NCI-H526 treated with DMSO at 0.1 percent for 48 hours (cell line): ENCODE measurements around the gene NAGPA.

Source experiments
- DNase-seq: peaks from one replicate; lab custom pipeline; 2025; lab: John Stamatoyannopoulos, UW

The NAGPA gene

DNA sequence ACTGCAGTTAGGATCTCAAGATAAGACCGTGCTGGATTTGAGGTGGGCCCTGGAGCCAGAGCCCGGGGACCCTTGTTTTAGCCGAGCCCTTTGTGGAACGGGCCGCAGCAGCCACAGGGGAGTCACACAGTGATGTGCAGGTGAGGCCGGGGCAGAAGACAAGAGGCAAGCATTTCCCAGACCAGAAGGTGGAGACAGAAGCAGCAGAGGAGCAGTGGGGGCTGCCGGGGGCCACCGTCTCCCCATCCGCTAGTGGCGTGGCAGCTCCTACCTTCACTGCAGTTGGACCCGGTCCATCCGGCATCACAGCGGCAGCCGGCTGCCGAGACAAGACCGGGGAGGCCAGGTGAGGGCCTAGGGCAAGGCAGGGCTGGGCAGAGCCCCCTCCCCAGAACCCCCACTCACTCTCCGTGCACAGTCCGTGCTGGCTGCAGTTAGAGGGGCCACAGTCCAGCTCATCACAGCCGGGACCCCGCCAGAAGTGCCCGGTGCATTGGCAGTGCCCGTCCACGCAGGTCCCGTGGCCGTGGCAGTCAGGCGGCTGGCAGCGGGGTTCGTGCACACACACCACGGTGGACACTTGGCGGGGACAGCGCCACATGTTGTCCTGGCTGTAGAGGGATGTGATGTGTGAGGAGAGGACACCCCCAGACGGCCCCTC is 6.0 kb downstream of the NAGPA start:
- no peak for DNase-seq

DNA sequence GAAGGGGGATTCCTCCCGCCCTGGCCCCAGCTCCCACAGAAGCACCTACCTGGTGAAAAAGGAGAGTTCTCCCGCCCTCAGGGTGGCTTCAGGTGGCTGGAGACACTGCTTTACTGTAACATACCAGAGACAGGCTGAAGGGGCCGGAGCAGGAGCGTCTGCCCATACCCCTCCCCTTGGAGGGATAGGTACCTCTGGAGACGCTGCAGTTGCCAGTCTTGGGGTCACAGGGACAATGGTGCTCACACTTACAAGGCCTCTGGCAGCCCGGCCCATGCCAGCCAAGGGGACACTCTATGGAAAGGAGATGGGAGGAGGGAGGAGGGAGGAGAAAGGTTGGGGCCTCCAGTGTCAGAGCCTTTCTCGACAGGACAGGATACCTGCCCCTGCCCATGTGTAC is 6.6 kb downstream of the NAGPA start:
- DNase-seq: no peak

DNA sequence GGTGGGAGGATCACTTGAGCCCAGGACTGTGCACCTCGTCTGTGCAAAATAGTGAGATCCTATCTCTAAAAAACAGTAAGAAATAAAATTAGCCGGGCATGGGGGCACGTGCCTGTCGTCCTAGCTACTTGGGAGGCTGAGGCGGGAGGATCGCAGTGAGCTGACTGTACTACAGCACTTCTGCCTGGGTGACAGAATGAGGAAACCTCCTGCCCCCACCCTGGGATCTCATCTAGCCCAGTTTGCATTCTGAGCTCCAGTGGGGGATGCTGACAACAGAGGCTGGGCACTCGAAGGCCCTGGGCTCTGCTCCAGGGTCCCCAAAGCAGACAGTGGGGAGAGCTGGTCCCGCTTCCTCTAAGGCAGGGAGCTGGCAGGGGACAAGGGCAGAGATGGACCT is 7.1 kb downstream of the NAGPA start:
- no peak for DNase-seq

DNA sequence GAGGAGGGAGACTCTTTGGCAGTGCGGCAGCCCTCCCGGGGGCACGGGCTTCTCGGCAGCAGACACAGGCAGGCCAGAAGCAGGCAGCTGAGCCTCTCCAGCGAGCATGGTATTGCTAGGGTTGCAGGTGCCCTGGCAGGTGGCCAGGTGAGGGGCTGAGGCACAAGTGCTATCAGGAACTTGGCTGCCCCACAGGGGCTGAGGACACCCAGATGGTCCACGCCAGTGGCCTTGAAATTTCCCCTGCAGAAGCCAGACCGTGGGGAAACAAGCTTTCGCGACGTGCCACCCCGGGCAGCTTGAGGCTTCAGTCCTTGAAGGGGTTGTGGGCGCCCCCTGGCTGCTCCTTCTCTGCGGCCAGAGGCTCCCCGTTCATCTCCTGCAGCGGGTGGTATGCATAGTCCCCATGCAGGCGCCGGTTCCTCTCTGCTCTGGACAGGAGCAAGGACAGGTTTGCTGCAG is 8.5 kb downstream of the NAGPA start:
- peak; percentile 30 for DNase-seq

DNA sequence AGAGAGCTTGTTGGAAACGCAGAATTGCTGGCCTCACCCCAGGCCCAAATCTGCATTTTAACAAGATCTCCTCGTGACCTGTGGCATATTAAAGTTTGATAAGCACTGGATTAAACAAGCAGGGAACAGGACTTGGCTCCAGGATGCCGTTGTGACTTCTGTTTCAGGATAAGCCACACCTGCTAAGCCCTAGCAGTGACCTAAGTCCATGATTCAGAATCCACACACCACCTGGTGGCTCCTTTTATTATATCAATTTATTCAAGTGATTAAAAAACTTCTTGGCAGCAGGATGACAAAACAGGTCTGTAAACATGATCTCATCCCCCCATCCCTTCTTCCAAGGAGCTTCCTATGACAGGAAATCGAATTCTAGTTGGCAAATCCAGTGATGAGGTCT is 9.1 kb downstream of the NAGPA start:
- DNase-seq: no peak

DNA sequence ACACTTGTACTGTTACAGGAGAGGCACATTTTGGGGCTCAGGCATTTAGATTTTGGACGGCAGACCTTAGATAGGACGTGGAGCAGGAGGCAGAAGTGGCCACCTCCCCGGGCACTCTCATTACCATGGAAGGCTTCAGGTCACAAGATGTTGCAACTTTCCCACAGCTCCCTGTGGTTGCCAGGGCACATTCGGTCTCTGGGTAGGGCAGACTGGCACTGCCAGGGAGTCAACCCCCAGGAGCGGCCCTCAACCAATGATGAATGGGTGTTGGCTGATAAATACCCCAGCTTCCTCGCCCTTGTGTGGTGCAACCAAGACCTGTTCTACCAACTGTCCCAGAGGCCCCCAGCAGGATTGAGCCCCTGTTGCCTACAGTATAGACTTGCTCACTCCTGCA is 11.2 kb downstream of the NAGPA start:
- no peak for DNase-seq

DNA sequence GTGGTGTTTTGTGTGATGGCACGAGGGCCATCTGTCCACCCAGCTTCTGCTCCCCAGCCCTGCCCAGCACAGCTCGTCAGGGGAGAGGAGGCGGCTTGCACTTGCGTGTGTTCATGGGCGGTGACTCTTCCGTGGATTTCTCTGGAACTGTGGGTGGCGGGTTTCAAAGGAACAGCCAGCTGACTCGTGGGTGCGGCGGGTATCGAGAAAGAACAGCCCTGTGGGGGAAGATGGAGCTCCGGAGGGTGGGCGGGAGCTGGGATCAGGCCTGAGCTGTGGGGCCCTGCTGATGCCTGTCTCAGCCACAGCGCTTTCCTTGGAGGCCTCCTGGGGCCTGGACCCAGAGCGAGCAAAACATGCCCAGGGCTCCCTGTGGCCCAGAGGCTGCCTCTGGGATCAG is 13.2 kb downstream of the NAGPA start:
- no peak for DNase-seq

DNA sequence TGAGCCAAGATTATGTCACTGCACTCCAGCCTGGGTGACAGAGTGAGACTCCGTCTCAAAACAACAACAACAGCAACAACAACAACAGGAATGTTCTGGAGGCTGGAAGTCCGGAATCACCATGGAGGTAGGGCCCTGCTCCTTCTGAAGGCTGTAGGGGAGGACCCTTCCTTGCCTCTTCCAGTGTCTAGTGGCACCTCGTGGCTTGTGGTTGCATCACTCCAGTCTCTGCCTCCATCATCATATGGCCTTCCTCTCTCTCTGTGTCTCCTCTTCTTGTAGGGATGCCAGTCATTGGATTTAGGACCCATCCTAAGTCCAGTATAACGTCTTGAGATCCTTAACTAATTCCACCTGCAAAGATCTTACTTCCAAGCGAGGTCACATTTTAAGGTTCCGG is 14.0 kb downstream of the NAGPA start:
- no peak for DNase-seq

DNA sequence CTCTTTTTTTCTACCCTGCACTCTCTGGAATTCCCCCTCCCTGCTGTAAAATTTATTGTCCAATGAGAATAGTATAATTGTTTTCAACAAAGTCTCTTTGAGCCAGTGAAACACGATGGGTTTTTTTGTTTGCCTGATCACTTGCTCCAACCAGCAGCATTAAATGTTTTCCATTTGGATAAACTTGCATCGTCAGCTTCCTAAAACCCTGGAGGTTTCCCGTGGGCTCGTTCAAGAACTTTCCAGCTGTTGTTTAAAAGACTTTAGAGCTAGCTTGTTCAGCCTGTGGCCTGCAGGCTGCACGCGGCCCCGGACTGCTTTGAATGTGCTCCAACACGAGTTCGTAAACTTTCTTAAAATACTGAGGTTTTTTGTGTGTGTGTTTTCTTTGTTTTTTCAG is 14.9 kb downstream of the NAGPA start:
- no peak for DNase-seq

DNA sequence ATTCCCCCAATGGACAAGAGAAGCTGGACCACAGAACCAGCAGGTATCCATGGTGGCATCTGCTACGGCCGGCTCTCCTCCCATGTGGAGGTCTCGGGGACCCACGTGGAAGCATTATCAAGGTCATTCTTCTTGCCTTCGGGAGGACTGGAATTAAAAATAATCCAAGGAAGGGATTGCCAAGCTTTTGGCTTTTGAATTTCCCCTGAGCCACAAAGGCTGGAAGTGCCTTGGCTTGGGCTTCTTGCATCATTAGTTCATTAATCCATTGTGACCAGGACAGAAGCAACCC is 16.1 kb downstream of the NAGPA start:
- no peak for DNase-seq

DNA sequence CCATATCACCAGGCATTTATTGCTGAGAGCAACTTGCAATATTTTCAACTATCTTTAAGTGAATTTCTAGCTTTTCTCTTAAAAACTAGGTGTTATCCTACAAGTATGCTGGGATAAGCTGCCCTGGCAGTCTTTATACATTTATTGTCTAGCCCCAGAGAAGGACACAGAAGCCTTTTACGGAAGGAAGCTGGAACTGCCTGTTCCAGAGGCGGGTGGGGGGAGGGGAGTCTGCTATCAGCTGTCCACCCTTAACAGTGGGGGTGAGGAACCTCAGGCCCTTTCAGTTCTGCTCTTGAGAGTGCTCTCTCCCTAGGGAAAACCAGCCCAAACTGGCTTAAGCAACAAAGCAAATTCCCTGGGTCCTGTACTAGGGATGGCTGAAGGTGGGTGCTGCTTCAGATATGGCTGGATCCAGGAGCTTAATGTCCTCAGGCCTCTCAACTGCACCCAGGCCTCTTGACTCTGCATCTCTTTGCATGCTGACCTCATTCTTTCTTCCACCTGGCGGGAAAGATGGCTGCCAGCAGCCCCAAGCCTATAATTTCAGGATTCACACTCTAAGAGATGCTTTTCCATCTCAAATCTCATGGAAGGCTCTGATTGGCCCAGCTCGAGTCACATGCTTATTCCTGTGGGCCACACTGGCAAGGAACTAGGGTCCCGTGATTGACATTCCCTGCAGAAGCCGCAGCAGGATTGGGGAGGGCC is 16.6 kb downstream of the NAGPA start:
- no peak for DNase-seq

DNA sequence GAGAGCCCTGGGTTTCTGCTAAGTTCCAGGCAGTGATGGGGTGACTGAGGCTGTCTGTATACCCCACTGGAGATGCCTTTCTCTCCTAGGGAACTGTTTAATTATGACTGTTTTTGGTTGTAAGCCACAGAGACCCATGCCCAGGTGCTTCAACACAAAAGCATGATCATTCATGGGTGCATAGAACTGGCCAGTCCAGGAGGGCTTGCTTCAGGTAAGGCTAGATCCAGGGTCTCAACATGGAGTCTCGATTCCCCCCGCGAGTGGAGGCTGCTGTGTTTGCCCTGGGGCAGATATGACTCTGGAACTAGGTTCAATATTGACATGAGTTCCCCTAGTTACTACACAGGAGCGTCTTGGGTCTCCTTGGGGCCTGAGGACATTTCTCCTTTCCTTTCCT is 17.8 kb downstream of the NAGPA start:
- DNase-seq: no peak

DNA sequence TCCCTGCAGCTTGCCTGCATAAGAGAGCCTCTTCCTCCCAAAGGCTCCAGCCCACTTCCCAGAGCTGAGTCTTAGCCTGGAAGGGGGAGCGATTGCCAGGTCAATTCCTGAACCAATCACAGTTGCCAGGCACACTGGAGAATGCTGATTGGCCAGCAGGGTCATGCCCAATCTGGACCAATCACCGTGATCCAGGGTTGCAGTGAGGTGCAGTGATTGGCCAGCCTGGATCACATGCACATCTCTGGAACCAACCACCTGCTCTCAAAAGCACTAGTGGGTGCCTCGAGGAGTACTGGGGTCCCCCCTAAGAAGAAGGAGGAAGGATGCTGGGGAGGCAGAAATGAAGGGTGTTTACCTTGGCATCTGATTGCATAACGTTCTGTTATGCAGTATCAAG is 18.4 kb downstream of the NAGPA start:
- DNase-seq: no peak

DNA sequence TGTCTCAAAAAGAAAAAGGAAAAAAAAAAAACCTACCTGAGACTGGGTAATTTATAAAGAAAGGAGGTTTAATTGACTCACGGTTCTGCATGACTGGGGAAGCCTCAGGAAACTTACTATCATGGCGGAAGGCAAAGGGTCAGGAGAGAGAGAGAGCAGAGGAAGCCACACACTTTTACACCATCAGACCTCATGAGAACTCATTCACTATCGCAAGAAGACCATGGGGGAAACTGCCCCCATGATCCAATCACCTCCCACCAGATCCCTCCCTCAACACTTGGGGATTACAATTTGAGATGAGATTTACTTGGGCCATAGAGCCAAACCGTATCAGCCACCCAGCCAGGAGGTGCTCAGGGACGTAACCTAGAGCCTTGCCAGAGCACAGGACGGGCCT is 20.8 kb downstream of the NAGPA start:
- no peak for DNase-seq

DNA sequence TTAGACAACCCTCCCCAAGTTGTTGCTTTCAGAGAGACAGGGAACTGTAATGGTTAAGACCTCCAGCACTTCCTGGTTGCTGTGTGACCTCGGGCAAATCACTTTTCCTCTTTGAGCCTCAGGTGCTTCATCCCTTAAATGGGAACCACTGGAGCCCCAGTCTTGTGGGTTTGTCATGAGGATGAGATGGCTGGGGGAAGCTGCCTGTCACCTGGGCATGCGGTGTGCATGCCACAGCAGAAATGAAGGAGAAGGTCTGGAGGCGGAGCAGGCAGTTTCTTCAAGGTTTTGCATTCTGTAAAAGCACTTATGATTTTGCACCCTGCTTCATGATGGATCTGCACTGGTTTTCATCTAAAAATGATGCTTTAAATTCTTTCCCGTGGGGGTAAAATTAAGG is 22.1 kb downstream of the NAGPA start:
- no peak for DNase-seq

DNA sequence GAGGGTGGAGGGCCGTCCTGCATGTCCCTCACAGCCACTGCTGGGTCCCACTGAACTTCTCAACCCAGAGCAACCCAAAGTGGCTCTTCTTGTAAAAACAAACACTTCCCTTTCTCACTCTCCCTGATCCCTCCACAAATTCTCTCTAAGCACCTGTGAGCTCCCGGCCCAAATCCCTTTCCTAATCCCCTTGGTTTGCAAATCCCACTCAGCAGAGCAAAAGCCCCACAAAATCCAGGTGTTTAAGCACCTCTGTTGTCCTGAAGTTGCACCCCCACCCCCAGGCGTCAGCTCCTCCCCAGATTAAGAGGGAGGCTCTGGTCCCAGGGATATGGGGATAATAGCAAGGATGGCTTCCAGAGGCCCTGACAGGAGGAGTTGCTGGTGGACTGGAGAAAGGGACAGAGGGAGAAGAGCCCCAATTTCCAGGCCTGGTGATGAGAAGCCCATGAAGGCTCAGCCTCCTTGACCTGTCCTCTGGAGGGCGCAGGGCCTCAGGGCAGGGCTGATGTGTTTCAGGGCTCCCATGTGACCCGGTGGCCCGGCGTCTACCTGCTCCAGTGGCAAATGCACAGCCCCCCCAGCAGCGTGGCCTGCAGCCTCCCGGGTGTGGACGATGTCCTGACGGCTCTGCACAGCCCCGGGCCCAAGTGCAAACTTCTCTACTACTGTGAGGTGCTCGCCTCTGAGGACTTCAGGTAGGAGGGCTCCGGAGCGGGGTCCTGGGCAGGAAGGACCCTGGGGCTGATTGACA is 23.0 kb downstream of the NAGPA start:
- DNase-seq: no peak

DNA sequence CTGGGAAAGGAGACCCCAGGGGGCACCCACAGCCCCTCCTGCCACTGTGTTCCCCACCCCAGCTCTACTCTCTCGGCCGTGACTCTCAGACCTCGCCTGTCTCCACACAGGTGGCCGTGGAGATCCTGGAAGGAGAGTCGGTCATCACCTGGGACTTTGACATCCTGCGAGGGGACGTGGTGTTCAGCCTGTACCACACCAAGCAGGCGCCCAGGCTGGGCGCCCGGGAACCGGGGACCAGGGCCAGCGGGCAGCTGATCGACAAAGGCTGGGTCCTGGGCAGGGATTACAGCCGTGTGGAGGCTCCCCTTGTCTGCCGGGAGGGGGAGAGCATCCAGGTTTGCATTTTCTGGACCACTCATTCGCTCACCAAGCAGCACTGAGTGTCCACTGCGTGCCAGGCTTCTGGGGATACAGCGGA is 25.4 kb downstream of the NAGPA start:
- DNase-seq: no peak

DNA sequence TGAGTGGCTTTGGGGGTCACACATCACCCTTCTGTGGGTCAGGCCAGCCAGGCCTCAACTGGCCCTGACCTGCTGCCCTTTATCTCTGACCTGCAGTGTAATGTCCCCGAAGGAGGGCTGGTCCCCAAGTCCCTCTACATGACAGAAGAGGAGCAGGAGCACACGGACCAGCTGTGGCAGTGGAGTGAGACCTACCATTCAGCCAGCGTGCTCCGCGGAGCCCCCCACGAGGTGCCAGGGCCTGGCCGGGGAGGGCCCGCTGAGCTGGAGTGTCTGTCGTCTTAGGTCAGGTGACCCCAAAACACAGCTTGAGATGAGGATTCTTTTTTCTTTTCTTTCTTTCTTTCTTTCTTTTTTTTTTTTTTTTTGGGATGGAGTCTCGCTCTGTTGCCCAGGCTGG is 26.5 kb downstream of the NAGPA start:
- no peak for DNase-seq

DNA sequence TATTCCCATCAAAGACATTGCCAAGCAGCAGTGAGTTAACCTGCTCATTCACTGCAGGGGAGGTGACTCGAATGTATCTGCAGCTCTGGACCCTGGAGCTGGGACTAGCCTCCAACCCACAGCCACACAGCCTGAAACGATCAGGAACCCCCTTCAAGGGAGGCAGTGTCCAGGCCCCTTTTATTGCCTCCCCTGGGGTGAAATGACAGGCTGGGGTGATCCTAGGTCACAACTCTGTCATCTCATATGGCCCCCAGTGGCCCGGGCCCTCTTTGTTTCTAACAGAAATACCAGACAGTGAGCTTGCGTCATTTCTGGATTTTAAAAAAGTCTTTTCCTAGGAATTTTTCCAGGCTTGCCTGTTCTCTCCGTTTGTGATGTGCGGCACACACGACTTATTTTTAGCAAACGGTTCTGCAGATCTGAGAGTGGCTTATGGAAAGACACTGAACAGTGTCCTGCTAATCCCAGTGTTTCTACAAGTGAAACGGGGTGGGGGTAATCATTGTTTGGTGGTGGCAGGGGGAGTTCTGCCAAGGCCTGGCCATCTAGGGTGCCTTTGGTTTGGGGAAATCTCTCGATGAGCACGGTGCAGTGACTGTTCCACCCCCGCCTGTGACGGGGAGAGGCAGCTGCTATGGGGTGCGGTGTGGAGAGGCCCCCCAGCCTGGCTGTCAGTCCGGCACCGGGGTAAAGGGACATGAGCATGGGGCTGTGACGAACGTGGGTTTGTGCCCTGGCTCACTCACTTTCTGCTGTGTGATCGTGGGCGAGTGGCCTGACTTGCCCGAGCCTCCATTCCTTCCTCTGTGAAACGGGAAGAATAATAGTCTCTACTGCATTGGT is 27.2 kb downstream of the NAGPA start:
- DNase-seq: no peak

DNA sequence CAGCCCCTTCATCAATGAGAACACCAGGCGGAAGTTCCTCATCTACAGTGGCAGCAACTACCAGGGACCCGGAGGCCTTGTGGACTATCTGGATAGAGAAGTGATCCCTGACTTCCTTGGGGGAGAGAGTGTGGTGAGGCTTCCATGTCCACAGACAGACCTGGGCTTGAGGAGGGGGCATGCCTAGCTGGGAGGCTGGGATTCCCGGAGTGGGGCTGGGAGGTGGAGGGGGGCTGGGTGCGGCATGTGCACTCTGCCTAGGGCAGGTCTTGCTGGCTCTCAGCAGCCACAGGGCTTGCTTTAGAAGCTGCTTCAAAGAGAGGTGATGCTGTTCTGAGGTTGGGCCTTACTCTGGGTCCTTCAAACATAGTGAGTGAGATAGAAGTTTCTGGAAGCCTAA is 27.8 kb downstream of the NAGPA start:
- no peak for DNase-seq

DNA sequence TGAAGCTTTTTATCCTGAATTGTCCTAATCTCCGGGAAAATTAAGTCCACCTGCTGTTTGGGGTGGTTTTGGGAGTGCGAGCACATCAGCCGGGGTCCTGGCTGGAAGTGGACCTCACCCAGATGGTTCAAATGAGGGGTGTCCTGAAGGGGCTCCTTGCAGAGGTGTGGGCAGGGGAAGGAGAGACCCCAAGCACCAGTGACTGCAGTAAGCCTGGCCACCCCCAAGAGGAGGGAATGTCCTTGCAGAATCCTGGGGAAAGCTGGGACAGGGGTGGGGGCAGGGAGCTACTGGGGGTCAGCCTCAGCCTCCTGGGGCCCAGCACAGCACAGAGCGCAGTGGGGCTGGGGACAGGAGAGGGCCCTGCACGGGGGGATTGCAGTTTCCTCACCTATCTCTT is 29.4 kb downstream of the NAGPA start:
- no peak for DNase-seq

DNA sequence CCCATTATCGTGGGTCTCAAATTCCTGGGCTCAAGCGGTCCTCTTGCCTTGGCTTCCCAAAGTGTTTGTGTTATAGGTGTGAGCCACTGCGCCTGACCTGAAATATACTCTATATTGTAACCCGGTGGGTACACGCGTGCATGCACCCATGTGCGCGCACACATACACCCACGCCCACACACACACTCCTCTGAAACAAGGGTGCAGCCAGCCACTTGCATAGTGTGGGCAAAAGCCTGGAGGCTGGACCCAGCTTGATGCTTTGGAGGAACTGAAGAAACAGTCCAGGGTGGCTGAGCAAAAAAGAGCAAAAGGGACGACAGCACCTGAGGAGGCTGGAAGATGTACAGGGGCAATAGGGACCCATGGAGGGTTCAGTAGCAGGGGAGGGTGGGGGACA is 29.9 kb downstream of the NAGPA start:
- no peak for DNase-seq

DNA sequence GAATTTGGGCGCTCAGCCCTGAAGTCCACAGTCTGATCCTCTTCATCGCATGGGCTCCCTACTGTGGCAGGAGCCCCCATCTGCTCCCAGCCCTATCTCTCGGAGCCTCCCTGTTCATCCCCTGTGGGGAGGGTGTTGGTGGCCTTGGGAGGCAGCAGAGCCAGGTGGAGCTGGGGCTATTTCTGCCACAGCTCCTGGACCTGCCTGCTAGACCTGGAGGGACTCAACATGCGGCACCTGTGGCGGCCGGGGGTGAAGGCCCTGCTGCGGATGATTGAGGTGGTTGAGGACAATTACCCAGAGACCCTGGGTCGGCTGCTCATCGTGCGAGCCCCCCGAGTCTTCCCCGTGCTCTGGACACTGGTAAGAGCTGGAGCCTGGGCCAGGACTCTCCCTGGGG is 30.5 kb downstream of the NAGPA start:
- no peak for DNase-seq
